HepG2 (cell line): ENCODE results near the gene RPAP2. TPM values are rescaled to one million over a fixed set of nuclear protein-coding genes. Genes with fewer than 3 reads are reported as not detected.
A peak's percentile ranks its signal among the peaks of the same experiment; 100 is the strongest.

ENCODE experiments used
- ATAC-seq: fragments of 200-7000 bp; cut with Tn5 transposase; 3 replicates; pipeline ENCODE4 v1.9.1; 2020; ENCODE audit warnings: mild to moderate bottlenecking, moderate library complexity
- BruUV-seq: library from RNA; stranded (reverse); fragments of 400-500 nt; replicated peaks from 2 replicates; lab custom pipeline; 2021; lab: Mats Ljungman, UMichigan
- CTCF ChIA-PET: fragments of 300-600 bp; formaldehyde crosslinking; extraction: SDS; loops from one replicate; lab custom pipeline; 2021; ENCODE audit warnings: low total read pairs, inconsistent platforms, low intra/inter-chr PET ratio; lab: Yijun Ruan, JAX
- POLR2A ChIA-PET: fragments of 350-600 bp; sonication (Branson Sonifier 250); formaldehyde crosslinking; loops from one replicate; lab custom pipeline; 2020; ENCODE audit warnings: antibody characterized with exemption, inconsistent platforms; lab: Yijun Ruan, JAX
- DNase-seq: peaks from one replicate; pipeline ENCODE4 v3.0.0-alpha.2; 2015; ENCODE audit warnings: low spot score
- FAIRE-seq: peaks from 3 replicates; lab custom pipeline; 2011; peaks lifted over from hg19 to GRCh38; lab: Jason Lieb, UNC
- H2AFZ ChIP-seq: one replicate; pipeline ENCODE4 v1.6.1; 2011; ENCODE audit warnings: low read length, inconsistent platforms
- H3K27ac ChIP-seq: fragments of 300-600 bp; 3 replicates; pipeline ENCODE4 v1.8.0; 2011; ENCODE audit warnings: mixed run types, mild to moderate bottlenecking, mixed read lengths, low read length, inconsistent platforms; ENCODE audit not compliant: insufficient read depth; ENCODE audit errors: extremely low read length
- H3K27me3 ChIP-seq, 2 experiments: fragments of 200-600 bp in 1 of 2; 2 replicates in 1 of 2; 3 replicates in 1 of 2; pipeline versions ENCODE4 v1.6.0 to v1.8.0; 2011; ENCODE audit warnings: low read length in 2 of 2, mild to moderate bottlenecking in 2 of 2, moderate library complexity in 2 of 2, inconsistent platforms in 1 of 2; ENCODE audit not compliant: insufficient read depth in 2 of 2, control insufficient read depth in 1 of 2
- H3K36me3 ChIP-seq, 2 experiments: fragments of 200-600 bp in 1 of 2; replicated peaks in 1 of 2; 2 replicates in 1 of 2; 3 replicates in 1 of 2; pipeline versions ENCODE4 v1.5.1 to v1.8.0; 2011; ENCODE audit warnings: low read length in 2 of 2, inconsistent platforms in 1 of 2; ENCODE audit not compliant: insufficient read depth in 2 of 2, control insufficient read depth in 1 of 2
- H3K4me1 ChIP-seq: 2 replicates; pipeline ENCODE4 v1.5.1; 2012; ENCODE audit warnings: low read length, inconsistent platforms; ENCODE audit not compliant: insufficient read depth
- H3K4me2 ChIP-seq: 2 replicates; pipeline ENCODE4 v1.6.0; 2011; ENCODE audit warnings: low read depth, low read length, inconsistent platforms
- H3K4me3 ChIP-seq, 3 experiments: fragments of 200-600 bp in 1 of 3; sonication (generic), shearing (Covaris generic) in 1 of 3; replicated peaks in 1 of 3; 2 replicates each; pipeline ENCODE4 v1.5.1; 2011 to 2016; ENCODE audit warnings: low read length in 3 of 3, inconsistent platforms in 2 of 3, low read depth in 2 of 3, mild to moderate bottlenecking in 2 of 3, control low read depth in 1 of 3, mixed read lengths in 1 of 3; ENCODE audit not compliant: insufficient read depth in 1 of 3
- H3K79me2 ChIP-seq: one replicate; pipeline ENCODE4 v1.6.1; 2011; ENCODE audit warnings: low read length, inconsistent platforms; ENCODE audit not compliant: insufficient read depth
- H3K9ac ChIP-seq: 2 replicates; pipeline ENCODE4 v1.6.0; 2011; ENCODE audit warnings: mild to moderate bottlenecking, low read depth, low read length, inconsistent platforms; ENCODE audit not compliant: insufficient read depth
- H3K9me3 ChIP-seq: 2 replicates; pipeline ENCODE4 v1.5.1; 2012; ENCODE audit warnings: mild to moderate bottlenecking, low read length
- H4K20me1 ChIP-seq: 2 replicates; pipeline ENCODE4 v1.6.0; 2011; ENCODE audit warnings: inconsistent platforms, mild to moderate bottlenecking, low read length, moderate library complexity; ENCODE audit not compliant: insufficient read depth
- CEBPB ChIP-seq: IDR thresholded peaks from 2 replicates; pipeline ENCODE4 v1.6.1; 2011; ENCODE audit warnings: low read depth, low read length, improper control_type of control experiment, borderline replicate concordance
- FOSL2 ChIP-seq: sonication (generic); formaldehyde crosslinking; IDR thresholded peaks from 2 replicates; pipeline ENCODE4 v1.4.0; 2020; ENCODE audit warnings: missing genetic modification reagents
- HDAC1 ChIP-seq: sonication (generic); formaldehyde crosslinking; IDR thresholded peaks from 2 replicates; pipeline ENCODE4 v1.5.1; 2020; ENCODE audit warnings: mild to moderate bottlenecking, missing genetic modification reagents
- MIER2 ChIP-seq: IDR thresholded peaks from 2 replicates; pipeline ENCODE4 v1.6.1; 2016; ENCODE audit warnings: missing biosample characterization, missing genetic modification reagents
- MLXIP ChIP-seq: sonication (generic); formaldehyde crosslinking; IDR thresholded peaks from 2 replicates; pipeline ENCODE4 v1.9.0; 2021; ENCODE audit warnings: missing genetic modification reagents, borderline replicate concordance
- RARG ChIP-seq: sonication (generic); formaldehyde crosslinking; IDR thresholded peaks from 2 replicates; pipeline ENCODE4 v1.4.0; 2020; ENCODE audit warnings: low read depth, mild to moderate bottlenecking, missing genetic modification reagents
- RBM39 ChIP-seq: fragments of 200-400 bp; formaldehyde crosslinking; IDR thresholded peaks from one replicate; pipeline ENCODE4 v1.6.1; 2018; ENCODE audit warnings: antibody characterized with exemption, mild to moderate bottlenecking, low read depth, low read length; ENCODE audit not compliant: poor library complexity, severe bottlenecking
- TBX3 ChIP-seq: fragments of 450-650 bp; IDR thresholded peaks from 2 replicates; pipeline ENCODE4 v1.6.1; 2017; ENCODE audit warnings: antibody characterized with exemption, mild to moderate bottlenecking, inconsistent platforms, borderline replicate concordance
- ZBTB20 ChIP-seq: sonication (generic); formaldehyde crosslinking; IDR thresholded peaks from 2 replicates; pipeline ENCODE4 v1.8.1; 2023; ENCODE audit warnings: missing genetic modification reagents, low read depth, mild to moderate bottlenecking, borderline replicate concordance
- ZC3H4 ChIP-seq: sonication (generic); formaldehyde crosslinking; IDR thresholded peaks from 2 replicates; pipeline ENCODE4 v1.4.0; 2020; ENCODE audit warnings: missing genetic modification reagents, borderline replicate concordance
- ZNF225 ChIP-seq: sonication (generic); formaldehyde crosslinking; IDR thresholded peaks from 2 replicates; pipeline ENCODE4 v1.4.0; 2020; ENCODE audit warnings: mild to moderate bottlenecking, missing genetic modification reagents
- ZNF546 ChIP-seq: sonication (generic); formaldehyde crosslinking; conservative IDR thresholded peaks from 2 replicates; pipeline ENCODE4 v1.8.1; 2023; ENCODE audit warnings: mild to moderate bottlenecking, missing genetic modification reagents
- ZNF556 ChIP-seq: sonication (generic); formaldehyde crosslinking; IDR thresholded peaks from 2 replicates; pipeline ENCODE4 v1.4.0; 2020; ENCODE audit warnings: mild to moderate bottlenecking, missing genetic modification reagents, borderline replicate concordance
- ZNF576 ChIP-seq: sonication (generic); formaldehyde crosslinking; IDR thresholded peaks from 2 replicates; pipeline ENCODE4 v1.4.0; 2020; ENCODE audit warnings: mild to moderate bottlenecking, missing genetic modification reagents
- ZSCAN30 ChIP-seq: sonication (generic); formaldehyde crosslinking; IDR thresholded peaks from 2 replicates; pipeline ENCODE4 v1.5.0; 2020; ENCODE audit warnings: mild to moderate bottlenecking, missing genetic modification reagents
- WGBS: methylation state at CpG from one replicate; pipeline ENCODE4 v1.1.6; 2017; ENCODE audit warnings: low lambda C conversion rate; 5-methylcytosine and 5-hydroxymethylcytosine counted together
- in situ Hi-C: cut with HindIII; loops from 2 replicates; pipeline ENCODE4 v1.10.0; 2017; ENCODE audit warnings: low pct_unique_long_range_greater_than_20kb; ENCODE audit not compliant: extremely low pct_ligation_motif_present
- intact Hi-C: fragments of 100-400 bp; cut with micrococcal nuclease; formaldehyde crosslinking; loops from one replicate; pipeline ENCODE4 v1.10.0; 2022; ENCODE audit not compliant: unreplicated experiment
- polyA plus RNA-seq, 8 experiments: library from polyadenylated mRNA; depleted of rRNA in 3 of 8; stranded (reverse) in 7 of 8; unstranded in 1 of 8; fragments of >200 nt; fragmentation: Illumina TruSeq in 4 of 8; extraction: Trizol in 4 of 8; gene quantifications; 2 replicates each; pipeline versions ENCODE4 v1.2.1 to v1.2.3, GENCODE V29; 2011 to 2016; ENCODE audit warnings: low read depth in 4 of 8, missing spikeins in 1 of 8, mixed read lengths in 1 of 8; ENCODE audit not compliant: insufficient read depth in 1 of 8
- total RNA-seq, 5 experiments: library from RNA; depleted of rRNA; stranded (reverse); fragments of >200 nt; fragmentation: Illumina TruSeq; extraction: Trizol; gene quantifications; 2 replicates each; pipeline ENCODE4 v1.2.3, GENCODE V29; 2016; ENCODE audit warnings: low read depth in 1 of 5

The RPAP2 gene
- total and polyA plus RNA-seq, 2 of the 13 experiments (the other 11 are each of a cell fraction or from before 2014, with no cell fraction given) = 10.0 to 34.8 TPM

GRCh38 chr1:92404661-92405060 is 105.8 kb downstream of the RPAP2 start:
- H4K20me1 ChIP-seq = no peaks in the 10 kb centered on the region
- H3K79me2 ChIP-seq = no peaks in the 10 kb centered on the region
- in situ Hi-C loops (no loop called here), intact Hi-C loops (no loop called here)
- ChIA-PET POLR2A (no interaction called here), CTCF (no interaction called here)
- no peak overlapping the region for H3K4me3 ChIP-seq
- no TSS peak for BruUV-seq
- H3K4me2 ChIP-seq = no peak overlapping the region
- FAIRE-seq = no peak
- DNase-seq = peak; percentile 10
- no peak for ATAC-seq
- H3K36me3 ChIP-seq = no peaks in the 10 kb centered on the region
- H3K27ac ChIP-seq = no peak overlapping the region
- TF ChIP-seq RBM39 (no peak), MIER2 (CRISPR knock-in tag) (no peak), ZBTB20 (CRISPR knock-in tag) (no peak), FOSL2 (CRISPR knock-in tag) (peak; percentile 16; the same call in 1 of the 2 replicates), ZNF556 (CRISPR knock-in tag) (no peak), ZNF225 (CRISPR knock-in tag) (no peak), CEBPB (peak; percentile 52; the same call in 1 of the 2 replicates)
- no peak overlapping the region for H3K9ac ChIP-seq
- H3K27me3 ChIP-seq = no peaks in the 10 kb centered on the region
- WGBS = 21% methylated on average over 1 of the region's 1 CpG
- H3K4me1 ChIP-seq = no peaks in the 10 kb centered on the region
- H3K9me3 ChIP-seq = peaks cover 18% of the 10 kb centered on the region
- H2AFZ ChIP-seq = no peak overlapping the region

GRCh38 chr1:92408825-92409224 is 110.0 kb downstream of the RPAP2 start:
- FAIRE-seq = no peak
- ChIA-PET POLR2A (no interaction called here), CTCF (no interaction called here)
- H2AFZ ChIP-seq = no peak overlapping the region
- ATAC-seq = no peak
- peaks cover 4% of the 10 kb centered on the region for H3K9me3 ChIP-seq
- no peak overlapping the region for H3K4me3 ChIP-seq
- H3K36me3 ChIP-seq = no peaks in the 10 kb centered on the region
- no peak overlapping the region for H3K4me2 ChIP-seq
- BruUV-seq = no TSS peak
- intact Hi-C loops = no loop called here
- in situ Hi-C loops = no loop called here
- H3K27ac ChIP-seq = no peak overlapping the region
- no peaks in the 10 kb centered on the region for H3K4me1 ChIP-seq
- H3K27me3 ChIP-seq = no peaks in the 10 kb centered on the region
- H3K79me2 ChIP-seq = no peaks in the 10 kb centered on the region
- no peaks in the 10 kb centered on the region for H4K20me1 ChIP-seq
- no peak overlapping the region for H3K9ac ChIP-seq
- no peak for DNase-seq
- 92% methylated on average over 1 of the region's 1 CpG for WGBS
- TF ChIP-seq RARG (CRISPR knock-in tag) = no peak
- TF ChIP-seq HDAC1 (CRISPR knock-in tag) = no peak
- no peak for TF ChIP-seq ZSCAN30 (CRISPR knock-in tag)
- no peak for TF ChIP-seq TBX3
- no peak for TF ChIP-seq MLXIP
- TF ChIP-seq ZC3H4 (CRISPR knock-in tag) = no peak
- no peak for TF ChIP-seq ZNF546 (CRISPR knock-in tag)
- no peak for TF ChIP-seq CEBPB
- TF ChIP-seq ZNF576 (CRISPR knock-in tag) = no peak
